HT1080 (cell line): ENCODE measurements around the gene PDE11A. TPM values are rescaled to one million over a fixed set of nuclear protein-coding genes. Genes with fewer than 3 reads are reported as not detected.
"Not testable (repeated sequence)": the region's sequence is repeated elsewhere in the genome, so short reads cannot be mapped to it uniquely, and the experiment has no call there.

Experiments used
- DNase-seq: peaks from one replicate; pipeline ENCODE4 v3.0.0-alpha.2; 2015; ENCODE audit warnings: low read depth
- total RNA-seq: library from RNA; depleted of rRNA; stranded (reverse); fragments of >200 nt; shearing (Covaris generic); gene quantifications from 2 replicates; pipeline ENCODE4 v1.2.3, GENCODE V29; 2014

PDE11A gene
- total RNA-seq, 1 experiment from 2014 or later, result 0.42 TPM

DNA sequence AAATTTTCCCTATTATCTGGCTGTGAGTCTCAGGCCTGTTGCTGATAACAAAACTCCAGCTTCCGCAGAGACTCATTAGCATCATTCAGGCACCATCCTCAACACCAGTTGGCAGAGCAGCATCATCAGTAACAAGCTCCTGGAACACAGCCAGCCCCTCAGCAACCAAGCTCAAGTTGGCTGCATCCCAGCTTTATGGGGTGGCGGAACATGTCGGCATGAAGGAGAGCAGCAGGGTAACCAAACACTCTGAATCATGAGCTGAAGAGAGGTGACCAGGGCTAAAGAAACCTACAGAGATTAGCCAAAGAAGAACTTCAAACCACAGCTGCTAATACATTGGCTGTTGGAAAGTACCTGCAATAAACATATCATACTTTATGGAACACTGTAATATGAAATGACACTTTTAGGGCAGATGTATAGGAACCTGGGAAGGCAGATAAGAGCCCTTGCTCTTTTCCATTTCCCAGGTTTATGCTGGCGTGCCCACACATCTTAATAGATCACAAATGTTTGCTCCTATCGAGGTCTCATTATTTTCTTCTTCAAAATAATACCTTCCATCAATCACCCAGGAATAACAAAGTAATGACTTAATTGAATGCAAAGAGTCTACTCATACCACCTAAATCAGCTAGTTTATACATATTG lies 63.8 kb downstream of the PDE11A start:
- DNase-seq, result peak; percentile 50

DNA sequence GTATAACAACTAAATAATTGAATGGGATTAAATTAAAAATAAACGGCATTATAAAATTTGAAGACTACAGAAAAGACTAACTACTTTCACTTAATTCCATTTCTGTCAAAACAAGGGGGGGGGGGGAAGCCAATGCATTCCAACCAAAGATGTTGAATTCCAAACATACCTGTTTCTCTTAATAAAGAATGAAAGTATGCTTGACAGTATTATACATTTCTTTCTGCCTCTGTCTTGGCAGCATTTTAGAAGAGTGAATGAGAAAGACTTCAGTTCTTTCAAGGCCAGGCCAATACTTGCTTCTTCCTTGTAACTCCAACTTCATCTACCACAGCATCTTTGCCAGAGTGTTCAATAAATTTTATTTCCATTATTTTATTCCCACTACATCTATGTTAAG lies 65.9 kb downstream of the PDE11A start:
- DNase-seq, result no peak

GRCh38 chr2:178005756-178006155 lies 66.8 kb downstream of the PDE11A start:
- DNase-seq, result peak; percentile 60

- DNase-seq, result no peak
Measured at GRCh38 chr2:178002038-178002437, 70.5 kb downstream of the PDE11A start.

DNA sequence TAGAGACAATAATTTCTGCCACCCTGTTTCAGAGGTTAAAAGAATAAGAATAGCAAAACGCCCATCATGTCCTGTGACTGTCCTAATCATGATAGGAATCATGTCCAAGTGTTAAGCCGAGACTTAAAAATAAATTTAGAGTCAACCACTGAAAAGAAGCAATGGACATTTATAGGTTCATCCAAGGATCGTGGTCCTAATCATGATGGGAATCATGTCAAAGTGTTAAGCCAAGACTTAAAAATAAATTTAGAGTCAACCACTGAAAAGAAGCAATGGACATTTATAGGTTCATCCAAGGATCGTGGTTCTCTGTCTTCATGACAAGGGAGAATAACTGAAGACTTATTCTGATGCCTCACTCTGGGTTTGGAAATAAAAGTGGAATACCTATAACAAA lies 73.6 kb downstream of the PDE11A start:
- no peak for DNase-seq

GRCh38 chr2:177998006-177998405 lies 74.6 kb downstream of the PDE11A start:
- DNase-seq, result peak; percentile 84

DNA sequence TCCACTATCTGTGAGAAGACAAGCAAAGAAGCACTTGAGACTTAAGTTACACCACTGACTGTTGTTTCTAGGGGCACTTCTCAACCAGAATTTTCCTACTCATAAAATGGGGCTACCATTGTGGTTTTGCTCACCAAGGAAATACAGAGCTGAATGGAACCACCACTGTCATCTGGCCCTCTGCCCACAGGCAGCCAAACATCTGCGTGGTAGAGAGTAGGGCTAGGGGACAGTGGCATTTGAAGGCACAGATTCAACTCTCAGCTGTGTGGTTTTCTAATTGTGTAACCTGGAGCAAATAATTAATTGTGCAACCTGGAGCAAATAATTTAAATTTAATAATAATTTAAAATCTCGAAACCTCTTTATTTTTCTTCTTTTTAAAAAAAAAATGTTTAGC lies 79.6 kb downstream of the PDE11A start:
- no peak for DNase-seq

GRCh38 chr2:177989029-177989885 lies 83.3 kb downstream of the PDE11A start:
- peak; percentile 48 for DNase-seq

DNA sequence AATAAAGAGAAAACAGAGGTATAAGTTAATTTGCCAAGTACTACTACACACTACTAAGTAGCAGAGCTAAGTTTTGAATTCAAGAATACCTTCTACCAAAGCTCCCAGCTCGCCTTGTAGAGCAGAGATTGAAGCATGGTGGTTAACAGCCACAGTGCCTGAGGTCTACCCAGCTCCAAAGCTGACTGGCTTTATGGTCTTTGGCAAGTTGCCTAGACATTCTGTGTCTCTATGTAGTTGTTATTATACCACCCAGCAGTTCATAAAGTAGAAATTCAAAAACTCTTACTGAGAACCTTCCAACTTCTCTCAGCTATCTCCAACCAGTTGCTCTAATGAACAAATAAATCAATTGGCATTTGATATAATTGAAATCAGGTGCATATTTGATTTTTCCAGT lies 87.8 kb downstream of the PDE11A start:
- peak; percentile 37 for DNase-seq

DNA sequence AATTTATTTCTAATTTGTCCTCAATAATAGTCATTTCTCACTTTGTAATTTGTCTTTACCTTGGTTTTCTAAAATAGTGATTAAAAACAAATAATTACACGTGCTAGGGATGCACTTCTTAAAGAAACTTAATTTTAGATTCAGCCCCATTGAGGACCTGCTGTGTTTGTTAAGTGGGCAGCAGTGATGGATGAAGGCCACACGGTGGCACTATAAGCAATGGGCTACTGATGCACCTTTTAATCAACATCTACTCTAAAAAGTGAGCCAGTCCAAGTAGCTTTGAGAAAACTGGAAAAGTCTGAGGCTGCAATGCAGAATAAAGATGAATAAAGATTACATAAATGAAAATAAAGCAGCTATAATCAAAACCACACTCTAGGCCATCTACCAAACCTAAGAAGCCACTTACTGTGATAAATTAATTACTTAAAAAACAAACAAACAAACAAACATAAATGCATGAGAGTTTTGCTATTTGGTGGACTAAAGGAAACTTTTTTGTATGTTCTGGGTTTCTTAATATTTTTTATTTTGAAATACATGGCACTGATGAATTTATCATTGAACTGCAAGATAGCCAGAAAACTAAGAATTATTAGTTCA lies 89.3 kb downstream of the PDE11A start:
- peak; percentile 59 for DNase-seq

GRCh38 chr2:177972782-177973181 lies 99.8 kb downstream of the PDE11A start:
- DNase-seq, result no peak

DNA sequence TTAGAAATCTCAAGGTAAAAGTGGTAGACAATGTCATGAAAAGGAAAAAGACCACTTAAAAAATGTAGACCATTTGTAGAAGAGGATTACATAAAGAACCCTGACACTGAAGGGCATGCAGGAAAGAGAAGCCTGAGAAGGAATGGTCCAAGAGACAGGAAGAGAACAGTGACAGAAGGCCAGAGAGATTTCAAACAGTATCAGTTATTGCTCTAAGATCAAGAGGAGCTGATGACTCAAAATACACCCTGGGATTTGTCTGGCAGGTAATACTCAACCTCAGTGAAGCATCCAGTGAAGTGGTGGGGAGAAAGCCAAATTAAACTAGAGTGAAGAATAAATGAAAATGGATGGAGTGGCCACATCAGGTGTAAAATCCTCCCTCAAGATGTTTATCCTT lies 100.5 kb downstream of the PDE11A start:
- DNase-seq, result no peak

DNA sequence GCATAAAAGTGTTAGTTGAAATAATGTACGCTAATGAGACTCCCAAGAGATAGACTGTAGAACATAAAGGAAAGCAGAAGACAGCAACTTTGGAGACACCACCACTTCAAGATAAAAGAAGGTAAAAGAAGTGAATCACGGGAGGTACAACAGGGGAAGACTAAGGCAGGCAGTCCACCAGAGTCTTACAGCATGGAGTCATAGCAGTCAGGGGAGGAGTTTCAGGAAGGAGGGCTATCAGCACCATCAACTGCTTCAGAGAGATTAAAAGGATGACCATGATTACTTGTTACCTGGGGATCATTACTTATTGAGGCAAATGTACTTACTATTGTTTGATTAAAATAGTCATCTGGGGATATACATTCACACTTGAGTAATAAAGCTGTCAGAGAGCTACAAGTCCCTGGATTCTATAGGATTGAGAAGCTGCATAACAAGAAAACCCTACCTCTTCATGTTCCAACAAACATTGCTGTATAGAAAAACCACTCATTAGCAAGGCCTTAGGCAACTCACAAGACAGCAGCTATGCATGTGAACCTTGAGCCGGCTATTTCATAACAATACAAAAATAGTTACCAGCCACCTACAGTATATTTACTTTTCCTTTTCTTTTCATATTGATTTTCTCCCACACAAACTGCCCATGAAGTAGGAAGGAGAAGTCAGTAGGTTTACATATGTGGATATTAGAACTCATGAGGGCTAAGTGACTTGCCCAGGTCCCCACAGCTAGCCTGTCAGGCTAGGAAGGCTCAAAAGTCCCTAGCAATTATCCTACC lies 101.7 kb downstream of the PDE11A start:
- no peak for DNase-seq

DNA sequence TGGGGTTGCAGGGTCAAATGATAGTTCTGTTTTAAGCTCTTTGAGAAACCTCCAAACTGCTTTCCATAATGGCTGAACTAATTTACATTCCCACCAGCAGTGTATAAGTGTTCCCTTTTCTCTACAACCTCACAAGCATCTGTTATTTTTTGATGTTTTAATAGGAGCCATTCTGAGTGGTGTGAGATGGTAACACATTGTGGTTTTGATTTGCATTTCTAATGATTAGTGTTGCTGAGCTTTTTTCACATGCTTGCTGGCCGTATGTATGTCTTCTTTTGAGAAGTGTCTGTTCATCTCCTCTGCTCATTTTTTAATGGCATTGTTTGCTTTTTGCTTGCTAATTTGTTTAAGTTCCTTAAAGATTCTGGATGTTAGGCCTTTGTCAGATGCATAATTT lies 107.7 kb downstream of the PDE11A start:
- no peak for DNase-seq

DNA sequence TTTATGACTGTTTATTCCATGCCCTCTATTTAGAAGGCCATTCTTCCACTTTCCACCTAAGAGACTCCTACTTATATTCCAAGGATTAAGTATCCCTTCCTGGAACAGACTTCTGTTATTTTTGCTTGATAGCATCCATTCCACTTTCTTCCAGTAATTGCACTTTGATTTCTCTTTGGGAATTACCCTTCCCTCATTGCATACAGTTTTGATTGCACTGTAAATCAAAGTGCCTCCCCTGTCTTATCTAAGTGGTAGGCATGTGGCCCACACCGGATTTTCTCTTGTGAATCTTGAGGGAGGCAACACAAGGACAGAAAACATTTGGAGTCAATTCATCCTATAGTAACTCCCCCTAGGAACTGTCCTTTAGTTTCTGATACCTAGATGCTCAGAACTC lies 120.4 kb downstream of the PDE11A start:
- DNase-seq, result no peak

- not testable (repeated sequence) for DNase-seq
Measured at GRCh38 chr2:177947598-177947997, 125.0 kb downstream of the PDE11A start.

DNA sequence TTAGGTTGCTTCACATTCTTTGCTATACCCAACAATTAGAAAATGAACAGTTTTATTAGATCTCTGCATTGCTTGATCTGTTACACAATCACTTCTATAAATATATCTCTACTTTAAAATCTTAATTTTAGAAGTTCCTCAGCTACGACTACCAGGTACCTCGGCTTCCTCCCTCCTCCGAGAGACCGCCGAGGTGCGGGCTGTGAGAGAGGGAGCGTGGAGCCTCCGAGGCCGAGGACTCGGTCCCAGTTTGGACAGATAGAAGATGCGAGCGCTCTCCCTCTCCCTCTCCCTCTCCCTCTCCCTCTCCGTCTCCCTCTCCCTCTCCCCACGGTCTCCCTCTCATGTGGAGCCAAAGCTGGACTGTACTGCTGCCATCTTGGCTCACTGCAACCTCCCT lies 128.0 kb downstream of the PDE11A start:
- DNase-seq, result not testable (repeated sequence)

DNA sequence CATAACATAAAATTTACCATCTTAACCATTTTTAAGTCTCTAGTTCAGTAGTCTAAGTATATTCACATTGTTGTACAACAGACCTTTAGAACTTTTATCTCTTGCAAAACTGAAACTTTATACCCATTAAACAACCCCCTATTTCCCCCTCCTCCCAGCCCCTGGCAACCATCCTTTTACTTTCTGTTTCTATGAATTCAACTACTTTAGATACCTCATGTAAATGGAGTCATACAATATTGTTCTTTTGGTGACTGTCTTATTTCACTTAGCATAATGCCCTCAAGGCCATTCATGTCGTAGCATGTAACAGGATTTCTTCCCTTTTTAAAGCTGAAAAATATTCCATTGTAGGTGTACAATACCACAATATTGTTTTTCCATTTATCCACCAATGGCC lies 129.8 kb downstream of the PDE11A start:
- no peak for DNase-seq

GRCh38 chr2:177939211-177939610 lies 133.4 kb downstream of the PDE11A start:
- DNase-seq, result no peak

GRCh38 chr2:177930916-177931315 lies 141.7 kb downstream of the PDE11A start:
- DNase-seq, result no peak

GRCh38 chr2:177929662-177930522 lies 142.7 kb downstream of the PDE11A start:
- DNase-seq, result no peak
